ENCODE data around the gene COLQ. TPM values are rescaled to one million over a fixed set of nuclear protein-coding genes. Genes with fewer than 3 reads are reported as not detected.

COLQ gene
- total RNA-seq, 1 experiment from 2014 or later: 1.9 TPM

DNA sequence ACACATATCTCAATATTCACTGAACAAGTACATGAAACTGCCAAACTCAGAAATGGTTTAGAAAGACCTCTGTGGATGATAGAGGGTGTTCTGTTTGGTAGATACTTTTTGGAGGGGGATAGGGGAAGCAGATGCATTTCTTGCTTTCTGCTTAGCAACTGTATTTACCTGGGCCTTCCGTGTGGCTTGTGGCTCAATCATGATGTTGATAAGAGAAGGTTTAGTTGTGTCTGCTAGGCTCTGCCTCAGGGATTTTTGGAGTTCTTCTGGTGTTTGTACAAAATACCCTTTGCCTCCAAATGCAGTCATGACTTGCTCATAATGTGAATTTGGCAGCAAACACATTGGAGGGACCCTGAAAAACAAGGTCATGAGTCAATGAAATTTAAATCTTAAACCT lies 41.7 kb upstream of the COLQ start:
- no peak overlapping the region for H3K27ac ChIP-seq (ENCODE audit: low read depth, low read length)
- no TSS peak for BruUV-seq (replicated peaks)
- ChIA-PET CTCF (no interaction called here), POLR2A (no interaction called here), RAD21 (ENCODE audit: low non-redundant PET in 1 of 2, low total read pairs in 2 of 2, uncharacterized antibody in 2 of 2, unreplicated experiment in 2 of 2) (no interaction called here)
- H3K36me3 ChIP-seq (ENCODE audit: control insufficient read depth in 1 of 2, insufficient read depth in 2 of 2, low read length in 2 of 2): peaks cover 12 to 35% of the 10 kb centered on the region in 2 experiments; a peak in 3 of 4 replicates
- no peak overlapping the region for H3K4me2 ChIP-seq (ENCODE audit: low read length)
- DNase-seq (ENCODE audit: low read depth, low spot score) (no peak), ATAC-seq (no peak)
- H3K27me3 ChIP-seq (ENCODE audit: insufficient read depth, low read length): no peaks in the 10 kb centered on the region
- H3K4me1 ChIP-seq (ENCODE audit: control insufficient read depth in 1 of 2, insufficient read depth in 2 of 2, low read length in 2 of 2): no peaks in the 10 kb centered on the region; a peak in 1 of 4 replicates
- TF ChIP-seq, protein P1, sequence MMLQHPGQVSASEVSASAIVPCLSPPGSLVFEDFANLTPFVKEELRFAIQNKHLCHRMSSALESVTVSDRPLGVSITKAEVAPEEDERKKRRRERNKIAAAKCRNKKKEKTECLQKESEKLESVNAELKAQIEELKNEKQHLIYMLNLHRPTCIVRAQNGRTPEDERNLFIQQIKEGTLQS (IDR thresholded peaks at IDR 0.05): no peak
- TF ChIP-seq RAD21 (IDR thresholded peaks at IDR 0.05; ENCODE audit: low read depth) (no peak), YY1 (IDR thresholded peaks at IDR 0.05; ENCODE audit: extremely low read depth, insufficient replicate concordance, low read depth, low read length) (no peak), CEBPB (IDR thresholded peaks at IDR 0.05; ENCODE audit: low read depth) (no peak), EZH2 (IDR thresholded peaks at IDR 0.05) (no peak), ZNF274 (IDR thresholded peaks at IDR 0.05; ENCODE audit: low read depth, low read length) (no peak), SRF (IDR thresholded peaks at IDR 0.05; ENCODE audit: low read depth) (no peak)
- TF ChIP-seq, protein P2, sequence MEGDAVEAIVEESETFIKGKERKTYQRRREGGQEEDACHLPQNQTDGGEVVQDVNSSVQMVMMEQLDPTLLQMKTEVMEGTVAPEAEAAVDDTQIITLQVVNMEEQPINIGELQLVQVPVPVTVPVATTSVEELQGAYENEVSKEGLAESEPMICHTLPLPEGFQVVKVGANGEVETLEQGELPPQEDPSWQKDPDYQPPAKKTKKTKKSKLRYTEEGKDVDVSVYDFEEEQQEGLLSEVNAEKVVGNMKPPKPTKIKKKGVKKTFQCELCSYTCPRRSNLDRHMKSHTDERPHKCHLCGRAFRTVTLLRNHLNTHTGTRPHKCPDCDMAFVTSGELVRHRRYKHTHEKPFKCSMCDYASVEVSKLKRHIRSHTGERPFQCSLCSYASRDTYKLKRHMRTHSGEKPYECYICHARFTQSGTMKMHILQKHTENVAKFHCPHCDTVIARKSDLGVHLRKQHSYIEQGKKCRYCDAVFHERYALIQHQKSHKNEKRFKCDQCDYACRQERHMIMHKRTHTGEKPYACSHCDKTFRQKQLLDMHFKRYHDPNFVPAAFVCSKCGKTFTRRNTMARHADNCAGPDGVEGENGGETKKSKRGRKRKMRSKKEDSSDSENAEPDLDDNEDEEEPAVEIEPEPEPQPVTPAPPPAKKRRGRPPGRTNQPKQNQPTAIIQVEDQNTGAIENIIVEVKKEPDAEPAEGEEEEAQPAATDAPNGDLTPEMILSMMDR (IDR thresholded peaks at IDR 0.05 in 2 of 3, conservative IDR thresholded peaks at IDR 0.05 in 1 of 3; ENCODE audit: borderline replicate concordance in 1 of 3, insufficient read depth in 1 of 3, low read depth in 2 of 3, low read length in 2 of 3): no peak
- TF ChIP-seq, protein P3, sequence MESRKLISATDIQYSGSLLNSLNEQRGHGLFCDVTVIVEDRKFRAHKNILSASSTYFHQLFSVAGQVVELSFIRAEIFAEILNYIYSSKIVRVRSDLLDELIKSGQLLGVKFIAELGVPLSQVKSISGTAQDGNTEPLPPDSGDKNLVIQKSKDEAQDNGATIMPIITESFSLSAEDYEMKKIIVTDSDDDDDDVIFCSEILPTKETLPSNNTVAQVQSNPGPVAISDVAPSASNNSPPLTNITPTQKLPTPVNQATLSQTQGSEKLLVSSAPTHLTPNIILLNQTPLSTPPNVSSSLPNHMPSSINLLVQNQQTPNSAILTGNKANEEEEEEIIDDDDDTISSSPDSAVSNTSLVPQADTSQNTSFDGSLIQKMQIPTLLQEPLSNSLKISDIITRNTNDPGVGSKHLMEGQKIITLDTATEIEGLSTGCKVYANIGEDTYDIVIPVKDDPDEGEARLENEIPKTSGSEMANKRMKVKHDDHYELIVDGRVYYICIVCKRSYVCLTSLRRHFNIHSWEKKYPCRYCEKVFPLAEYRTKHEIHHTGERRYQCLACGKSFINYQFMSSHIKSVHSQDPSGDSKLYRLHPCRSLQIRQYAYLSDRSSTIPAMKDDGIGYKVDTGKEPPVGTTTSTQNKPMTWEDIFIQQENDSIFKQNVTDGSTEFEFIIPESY (IDR thresholded peaks at IDR 0.05; ENCODE audit: extremely low read depth, insufficient replicate concordance, low read length): no peak
- no peaks in the 10 kb centered on the region for H3K9me2 ChIP-seq (ENCODE audit: insufficient read depth)
- H3K4me3 ChIP-seq (replicated peaks in 1 of 2; ENCODE audit: low read depth in 1 of 2, low read length in 2 of 2): no peak overlapping the region
- no peaks in the 10 kb centered on the region for H3K79me2 ChIP-seq (ENCODE audit: insufficient read depth, low read length)
- intact Hi-C loops (cut with micrococcal nuclease): no loop called here
- no peak overlapping the region for H2AFZ ChIP-seq (ENCODE audit: low read depth, low read length, poor library complexity, severe bottlenecking)
- H3K9ac ChIP-seq (ENCODE audit: low read length): no peak overlapping the region
- H3K9me3 ChIP-seq (ENCODE audit: control insufficient read depth in 1 of 2, insufficient read depth in 1 of 2, low read depth in 1 of 2, low read length in 2 of 2): no peaks in the 10 kb centered on the region
- H4K20me1 ChIP-seq (ENCODE audit: insufficient read depth): no peaks in the 10 kb centered on the region
